Measurements from ENCODE around the gene ZGPAT.
"Not testable (repeated sequence)": the region's sequence is repeated elsewhere in the genome, so short reads cannot be mapped to it uniquely, and the experiment has no call there.

The ZGPAT gene

DNA sequence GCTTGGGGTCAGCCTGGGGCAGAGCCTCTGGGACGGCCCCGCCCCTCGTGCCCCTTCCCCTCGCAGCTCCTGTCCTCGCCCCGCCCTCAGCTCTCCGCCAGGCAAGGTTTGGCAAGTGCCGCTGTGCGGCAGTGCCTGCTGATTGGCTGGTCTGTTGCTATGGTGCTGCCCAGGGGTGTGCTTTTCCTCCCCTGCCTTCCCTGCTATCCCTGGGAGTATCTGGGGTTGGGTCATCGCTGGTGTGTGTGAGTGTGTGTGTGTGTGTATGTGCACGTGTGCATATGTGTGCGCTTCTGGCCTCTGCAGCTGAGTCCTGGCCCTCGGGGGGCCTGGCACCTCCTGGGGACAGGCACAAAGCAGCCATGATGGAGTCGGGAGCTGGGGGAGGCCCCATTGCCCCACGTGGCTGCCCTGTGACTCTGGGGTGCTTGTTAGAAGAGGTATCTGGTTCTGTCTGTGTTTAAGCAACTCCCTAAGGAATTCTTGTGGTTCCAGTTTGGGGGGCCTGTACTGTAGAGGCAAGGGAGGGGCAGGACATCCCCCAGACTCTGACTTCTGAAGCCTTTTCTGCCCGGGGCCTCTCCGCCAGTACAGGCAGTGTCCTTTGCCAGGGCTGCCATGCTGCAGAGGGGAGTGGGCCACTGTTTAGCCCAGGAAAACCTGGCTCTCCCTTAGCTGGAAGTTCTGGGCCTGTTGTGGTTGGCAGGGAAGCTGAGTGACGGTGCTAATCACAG, 42.8 kb upstream of the ZGPAT start:
- Histone ChIP-seq H3K27me3 (ENCODE audit: insufficient read depth, low read length) (no peaks in the 10 kb centered on the region), H3K4me3 (ENCODE audit: low read depth, low read length) (no peak overlapping the region), H3K4me1 (ENCODE audit: control insufficient read depth, insufficient read depth, low read length, unreplicated experiment) (no peaks in the 10 kb centered on the region), H2AFZ (ENCODE audit: low read length, unreplicated experiment) (no peak overlapping the region), H3K27ac (ENCODE audit: low read depth, low read length) (no peak overlapping the region), H3K79me2 (ENCODE audit: control insufficient read depth, insufficient read depth, low read length, unreplicated experiment) (peaks cover 13% of the 10 kb centered on the region), H3K36me3 (ENCODE audit: insufficient read depth, low read length) (0 out of 2 replicates have a peak, but pooled peaks cover 3% of the 10 kb centered on the region)

DNA sequence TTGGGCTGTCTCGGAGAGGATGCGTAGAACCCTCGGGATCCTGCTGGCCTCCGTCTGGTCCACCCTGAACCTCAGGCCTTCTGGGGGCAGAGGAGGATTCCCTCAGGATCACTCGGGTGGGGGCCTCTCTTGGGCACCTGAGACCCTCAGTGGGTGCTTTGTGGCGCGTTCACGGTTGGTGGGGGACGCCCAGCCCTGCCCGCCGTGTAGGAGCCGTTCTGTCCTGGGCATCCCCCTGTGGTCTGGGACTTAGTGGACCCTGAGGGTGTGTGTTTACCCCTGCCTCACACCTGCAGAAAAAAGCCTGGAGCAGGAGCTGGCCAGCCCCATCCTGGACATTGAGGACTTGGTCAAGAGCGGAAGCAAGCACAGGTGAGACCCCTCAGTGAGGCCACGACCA, 42.1 kb upstream of the ZGPAT start:
- no peaks in the 10 kb centered on the region for H3K27me3 ChIP-seq (ENCODE audit: insufficient read depth, low read length)
- H3K79me2 ChIP-seq (ENCODE audit: control insufficient read depth, insufficient read depth, low read length, unreplicated experiment): peaks cover 8% of the 10 kb centered on the region
- H3K36me3 ChIP-seq (ENCODE audit: insufficient read depth, low read length): 0 out of 2 replicates have a peak, but pooled peaks cover 3% of the 10 kb centered on the region
- H3K4me3 ChIP-seq (ENCODE audit: low read depth, low read length): no peak overlapping the region
- no peak overlapping the region for H3K27ac ChIP-seq (ENCODE audit: low read depth, low read length)
- no peaks in the 10 kb centered on the region for H3K4me1 ChIP-seq (ENCODE audit: control insufficient read depth, insufficient read depth, low read length, unreplicated experiment)
- H2AFZ ChIP-seq (ENCODE audit: low read length, unreplicated experiment): no peak overlapping the region

DNA sequence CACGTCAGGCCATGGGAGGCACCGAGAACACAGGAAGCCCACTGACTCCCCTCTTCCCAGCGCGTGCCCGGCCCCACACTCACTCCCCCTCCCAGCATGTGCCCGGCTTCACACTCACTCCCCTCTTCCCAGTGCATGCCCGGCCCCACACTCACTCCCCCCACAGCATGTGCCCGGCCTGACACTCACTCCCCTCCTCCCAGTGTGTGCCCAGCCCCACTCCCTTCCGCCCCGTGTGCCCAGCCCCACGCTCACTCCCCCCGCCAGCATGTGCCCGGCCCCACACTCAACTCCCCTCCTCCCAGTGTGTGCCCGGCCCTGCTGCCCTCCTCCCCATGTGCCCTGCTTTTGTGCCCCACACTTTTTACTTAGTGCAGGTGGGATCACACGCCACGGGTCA, 40.0 kb upstream of the ZGPAT start:
- Histone ChIP-seq H3K27ac (ENCODE audit: low read depth, low read length) (no peak overlapping the region), H3K27me3 (ENCODE audit: insufficient read depth, low read length) (no peaks in the 10 kb centered on the region), H3K79me2 (ENCODE audit: control insufficient read depth, insufficient read depth, low read length, unreplicated experiment) (no peaks in the 10 kb centered on the region), H3K4me1 (ENCODE audit: control insufficient read depth, insufficient read depth, low read length, unreplicated experiment) (no peaks in the 10 kb centered on the region), H3K4me3 (ENCODE audit: low read depth, low read length) (no peak overlapping the region), H2AFZ (ENCODE audit: low read length, unreplicated experiment) (no peak overlapping the region), H3K36me3 (ENCODE audit: insufficient read depth, low read length) (0 out of 2 replicates have a peak, but pooled peaks cover 8% of the 10 kb centered on the region)

DNA sequence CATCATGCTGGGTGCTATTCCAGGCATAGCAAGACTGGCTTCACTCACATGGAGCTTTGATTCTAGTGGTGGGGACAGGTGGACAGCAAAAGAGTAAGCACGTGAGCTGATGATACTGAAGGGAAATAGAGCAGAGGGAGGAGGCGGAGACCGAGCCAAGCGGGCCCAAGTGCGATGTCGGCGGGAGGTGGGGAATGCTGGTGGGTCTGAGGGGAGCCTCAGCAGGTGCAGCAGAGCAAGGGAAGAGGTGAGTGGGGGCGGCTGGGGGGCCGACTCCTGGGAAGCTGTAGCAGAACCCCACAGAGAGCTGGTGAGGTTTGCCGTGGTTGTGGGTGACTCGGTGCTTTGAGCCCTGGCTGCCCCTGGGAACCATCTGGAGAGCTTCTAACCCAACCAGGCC, 39.5 kb upstream of the ZGPAT start:
- H2AFZ ChIP-seq (ENCODE audit: low read length, unreplicated experiment): no peak overlapping the region
- 0 out of 2 replicates have a peak, but pooled peaks cover 8% of the 10 kb centered on the region for H3K36me3 ChIP-seq (ENCODE audit: insufficient read depth, low read length)
- H3K4me3 ChIP-seq (ENCODE audit: low read depth, low read length): no peak overlapping the region
- no peaks in the 10 kb centered on the region for H3K79me2 ChIP-seq (ENCODE audit: control insufficient read depth, insufficient read depth, low read length, unreplicated experiment)
- no peaks in the 10 kb centered on the region for H3K4me1 ChIP-seq (ENCODE audit: control insufficient read depth, insufficient read depth, low read length, unreplicated experiment)
- no peak overlapping the region for H3K27ac ChIP-seq (ENCODE audit: low read depth, low read length)
- H3K27me3 ChIP-seq (ENCODE audit: insufficient read depth, low read length): no peaks in the 10 kb centered on the region

DNA sequence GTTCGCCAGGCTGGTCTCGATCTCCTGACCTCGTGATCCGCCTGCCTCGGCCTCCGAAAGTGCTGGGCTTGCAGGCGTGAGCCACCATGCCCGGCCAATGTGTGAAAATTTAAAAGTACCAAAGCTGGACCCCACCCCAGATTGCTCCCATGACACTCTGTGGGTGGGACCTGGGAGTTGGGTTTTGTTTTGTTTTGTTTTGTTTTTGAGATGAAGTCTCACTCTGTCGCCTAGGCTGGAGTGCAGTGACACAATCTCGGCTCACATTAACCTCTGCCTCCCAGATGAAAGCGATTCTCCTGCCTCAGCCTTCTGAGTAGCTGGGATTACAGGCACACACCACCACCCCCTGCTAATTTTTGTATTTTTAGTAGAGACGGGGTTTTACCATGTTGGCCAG, 36.1 kb upstream of the ZGPAT start:
- not testable (repeated sequence) for H3K27me3 ChIP-seq (ENCODE audit: insufficient read depth, low read length); H3K4me1 ChIP-seq (ENCODE audit: control insufficient read depth, insufficient read depth, low read length, unreplicated experiment); H3K27ac ChIP-seq (ENCODE audit: low read depth, low read length); H3K4me3 ChIP-seq (ENCODE audit: low read depth, low read length); H2AFZ ChIP-seq (ENCODE audit: low read length, unreplicated experiment); H3K79me2 ChIP-seq (ENCODE audit: control insufficient read depth, insufficient read depth, low read length, unreplicated experiment)
- peaks cover 16% of the 10 kb centered on the region; the same call in 1 of the 2 replicates for H3K36me3 ChIP-seq (ENCODE audit: insufficient read depth, low read length)

DNA sequence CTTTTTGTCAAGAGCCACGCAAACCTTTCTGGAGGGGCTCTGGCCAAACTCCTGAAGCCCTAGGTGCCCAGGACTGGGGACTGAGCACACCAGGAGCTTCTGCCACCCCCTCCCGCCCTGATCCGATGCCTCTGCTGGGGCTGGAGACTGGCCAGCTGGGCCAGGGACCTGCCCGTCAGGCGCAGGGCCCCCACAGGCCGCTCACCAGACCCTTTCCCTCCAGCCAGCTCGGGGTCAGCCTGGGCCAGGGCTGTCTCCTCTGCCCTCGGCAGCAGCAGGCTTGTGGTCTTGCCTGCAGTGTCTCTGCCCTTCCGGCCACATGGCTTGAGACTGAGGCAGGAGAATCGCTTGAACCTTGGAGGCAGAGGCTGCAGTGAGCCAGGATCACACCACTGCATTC, 35.2 kb upstream of the ZGPAT start:
- Histone ChIP-seq H3K4me1 (ENCODE audit: control insufficient read depth, insufficient read depth, low read length, unreplicated experiment) (no peaks in the 10 kb centered on the region), H3K27me3 (ENCODE audit: insufficient read depth, low read length) (no peaks in the 10 kb centered on the region), H3K4me3 (ENCODE audit: low read depth, low read length) (no peak overlapping the region), H3K36me3 (ENCODE audit: insufficient read depth, low read length) (peaks cover 13% of the 10 kb centered on the region; the same call in 1 of the 2 replicates), H2AFZ (ENCODE audit: low read length, unreplicated experiment) (no peak overlapping the region), H3K79me2 (ENCODE audit: control insufficient read depth, insufficient read depth, low read length, unreplicated experiment) (no peaks in the 10 kb centered on the region), H3K27ac (ENCODE audit: low read depth, low read length) (no peak overlapping the region)

DNA sequence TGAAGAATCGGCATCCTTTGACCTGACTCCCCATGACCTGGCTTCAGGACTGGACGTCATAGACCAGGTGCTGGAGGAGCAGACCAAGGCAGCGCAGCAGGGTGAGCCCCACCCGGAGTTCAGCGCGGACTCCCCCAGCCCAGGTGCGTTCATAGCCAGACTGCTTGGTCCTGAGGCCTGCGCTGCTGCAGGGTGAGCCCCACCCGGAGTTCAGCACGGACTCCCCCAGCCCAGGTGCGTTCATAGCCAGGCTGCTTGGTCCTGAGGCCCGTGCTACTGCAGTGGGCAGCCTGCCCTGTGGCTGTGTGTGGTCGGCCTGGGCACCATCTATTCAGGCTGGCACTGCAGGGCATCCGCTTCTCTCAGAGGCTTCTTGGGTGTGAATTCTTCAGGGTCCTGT, 33.9 kb upstream of the ZGPAT start:
- H3K4me3 ChIP-seq (ENCODE audit: low read depth, low read length): no peak overlapping the region
- H3K27ac ChIP-seq (ENCODE audit: low read depth, low read length): no peak overlapping the region
- H3K4me1 ChIP-seq (ENCODE audit: control insufficient read depth, insufficient read depth, low read length, unreplicated experiment): no peaks in the 10 kb centered on the region
- H3K36me3 ChIP-seq (ENCODE audit: insufficient read depth, low read length): peaks cover 13% of the 10 kb centered on the region; the same call in 1 of the 2 replicates
- H2AFZ ChIP-seq (ENCODE audit: low read length, unreplicated experiment): no peak overlapping the region
- H3K27me3 ChIP-seq (ENCODE audit: insufficient read depth, low read length): no peaks in the 10 kb centered on the region
- H3K79me2 ChIP-seq (ENCODE audit: control insufficient read depth, insufficient read depth, low read length, unreplicated experiment): no peaks in the 10 kb centered on the region

DNA sequence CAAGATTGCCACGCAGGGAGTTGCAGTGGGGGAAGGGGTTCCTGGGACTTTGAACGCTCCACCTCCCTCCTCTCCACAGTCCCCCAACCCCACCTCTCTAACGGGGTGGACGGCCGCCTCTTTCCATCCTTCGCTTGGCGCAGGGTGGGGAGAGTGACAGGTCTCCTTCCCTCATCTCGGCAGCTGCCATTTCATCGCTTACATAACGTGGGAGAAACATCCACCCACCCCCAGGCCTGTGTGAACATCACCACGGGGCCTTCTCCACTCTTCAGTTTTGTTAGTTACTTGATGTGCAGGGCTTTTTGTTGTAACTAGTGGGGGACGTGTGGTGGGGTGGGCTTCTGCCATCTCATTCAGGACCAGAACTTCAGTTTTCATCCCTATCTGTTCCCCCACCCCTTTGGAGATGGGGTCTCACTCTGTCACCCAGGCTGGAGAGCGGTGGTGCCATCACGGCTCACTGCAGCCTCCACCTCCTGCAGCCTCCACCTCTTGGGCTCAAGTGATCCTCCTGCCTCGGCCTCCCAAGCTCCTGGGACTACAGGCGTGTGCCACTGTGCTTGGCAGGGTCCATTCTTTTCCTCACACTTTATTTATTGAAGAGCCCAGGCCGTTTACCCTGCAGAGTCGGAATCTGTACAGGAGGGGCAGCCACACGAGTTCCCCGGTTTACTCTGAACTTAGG, 32.0 kb upstream of the ZGPAT start:
- Histone ChIP-seq H3K4me1 (ENCODE audit: control insufficient read depth, insufficient read depth, low read length, unreplicated experiment) (no peaks in the 10 kb centered on the region), H3K36me3 (ENCODE audit: insufficient read depth, low read length) (peaks cover 13% of the 10 kb centered on the region; the same call in 1 of the 2 replicates), H3K4me3 (ENCODE audit: low read depth, low read length) (no peak overlapping the region), H2AFZ (ENCODE audit: low read length, unreplicated experiment) (no peak overlapping the region), H3K27ac (ENCODE audit: low read depth, low read length) (no peak overlapping the region), H3K27me3 (ENCODE audit: insufficient read depth, low read length) (no peaks in the 10 kb centered on the region), H3K79me2 (ENCODE audit: control insufficient read depth, insufficient read depth, low read length, unreplicated experiment) (no peaks in the 10 kb centered on the region)

DNA sequence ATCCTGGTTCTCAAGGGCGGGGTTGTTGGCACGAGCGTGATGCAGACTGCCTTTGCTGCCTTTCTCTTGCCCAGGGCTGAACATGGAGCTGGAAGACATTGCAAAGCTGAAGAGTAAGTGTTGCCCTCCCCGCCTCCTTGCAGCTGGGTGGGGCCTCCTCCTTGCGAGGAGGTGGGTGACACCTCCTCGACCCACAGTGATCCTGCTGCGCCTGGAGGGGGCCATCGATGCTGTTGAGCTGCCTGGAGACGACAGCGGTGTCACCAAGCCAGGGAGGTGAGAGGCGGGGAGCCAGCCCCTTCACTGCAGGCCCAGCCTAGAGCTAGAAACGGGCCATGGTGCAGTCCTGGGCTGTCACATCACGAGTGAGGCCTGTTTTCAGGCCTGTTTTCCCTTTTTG, 29.8 kb upstream of the ZGPAT start:
- Histone ChIP-seq H3K4me3 (ENCODE audit: low read depth, low read length) (no peak overlapping the region), H3K4me1 (ENCODE audit: control insufficient read depth, insufficient read depth, low read length, unreplicated experiment) (peaks cover 18% of the 10 kb centered on the region), H2AFZ (ENCODE audit: low read length, unreplicated experiment) (no peak overlapping the region), H3K27me3 (ENCODE audit: insufficient read depth, low read length) (no peaks in the 10 kb centered on the region), H3K79me2 (ENCODE audit: control insufficient read depth, insufficient read depth, low read length, unreplicated experiment) (no peaks in the 10 kb centered on the region), H3K27ac (ENCODE audit: low read depth, low read length) (no peak overlapping the region), H3K36me3 (ENCODE audit: insufficient read depth, low read length) (peaks cover 8% of the 10 kb centered on the region; the same call in 1 of the 2 replicates)

DNA sequence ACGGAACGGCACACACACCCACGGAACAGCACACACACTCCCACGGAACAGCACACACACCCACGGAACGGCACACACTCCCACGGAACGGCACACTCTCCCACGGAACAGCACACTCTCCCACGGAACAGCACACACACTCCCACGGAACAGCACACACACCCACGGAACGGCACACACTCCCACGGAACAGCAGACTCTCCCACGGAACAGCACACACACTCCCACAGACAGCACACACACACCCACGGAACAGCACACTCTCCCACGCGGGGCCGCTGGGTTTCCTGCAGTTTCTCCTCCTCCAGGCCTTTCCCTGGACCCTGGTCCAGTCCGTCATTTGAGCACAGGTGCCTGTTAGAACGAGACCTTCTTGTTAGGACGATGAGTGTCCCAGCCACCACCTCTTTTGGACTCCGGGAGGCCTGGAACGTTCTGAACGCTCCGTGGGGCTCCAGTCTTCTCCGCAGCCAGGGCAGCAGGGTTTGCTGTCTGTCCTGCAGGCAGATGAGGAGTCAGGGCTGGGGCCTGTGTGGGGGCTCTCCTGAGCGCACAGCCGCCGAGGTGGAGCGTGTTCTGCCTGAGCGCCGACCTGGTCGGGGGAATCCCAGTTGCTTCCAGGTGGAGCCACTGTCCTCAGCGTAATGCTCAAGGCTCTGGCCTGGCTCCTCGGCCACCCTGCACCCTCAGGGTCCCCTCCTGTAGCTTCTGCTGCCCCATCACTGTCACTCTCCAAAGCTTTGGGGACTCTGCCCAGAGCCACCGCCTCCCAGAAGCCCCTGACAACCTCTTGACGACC, 29.0 kb upstream of the ZGPAT start:
- Histone ChIP-seq H3K27me3 (ENCODE audit: insufficient read depth, low read length) (no peaks in the 10 kb centered on the region), H3K4me1 (ENCODE audit: control insufficient read depth, insufficient read depth, low read length, unreplicated experiment) (peaks cover 24% of the 10 kb centered on the region), H3K36me3 (ENCODE audit: insufficient read depth, low read length) (peaks cover 12% of the 10 kb centered on the region; the same call in 1 of the 2 replicates), H3K4me3 (ENCODE audit: low read depth, low read length) (no peak overlapping the region), H3K79me2 (ENCODE audit: control insufficient read depth, insufficient read depth, low read length, unreplicated experiment) (no peaks in the 10 kb centered on the region), H2AFZ (ENCODE audit: low read length, unreplicated experiment) (no peak overlapping the region), H3K27ac (ENCODE audit: low read depth, low read length) (no peak overlapping the region)
